Choroid plexus epithelial cell (primary cell): ENCODE measurements around the gene TRAF6.

ENCODE experiments used
- DNase-seq: peaks from one replicate; pipeline ENCODE4 v3.0.0-alpha.2; 2010; ENCODE audit warnings: low read depth
- H3K4me3 ChIP-seq: 2 replicates; pipeline ENCODE4 v1.5.1; 2011; ENCODE audit warnings: low read depth, mild to moderate bottlenecking, control low read depth, low read length, moderate library complexity
- TF ChIP-seq, protein P1 (sequence below): conservative IDR thresholded peaks from 2 replicates; pipeline ENCODE4 v1.5.1; 2011; ENCODE audit warnings: low read depth, mild to moderate bottlenecking, control low read depth, inconsistent platforms, low read length, moderate library complexity

TRAF6 gene

DNA sequence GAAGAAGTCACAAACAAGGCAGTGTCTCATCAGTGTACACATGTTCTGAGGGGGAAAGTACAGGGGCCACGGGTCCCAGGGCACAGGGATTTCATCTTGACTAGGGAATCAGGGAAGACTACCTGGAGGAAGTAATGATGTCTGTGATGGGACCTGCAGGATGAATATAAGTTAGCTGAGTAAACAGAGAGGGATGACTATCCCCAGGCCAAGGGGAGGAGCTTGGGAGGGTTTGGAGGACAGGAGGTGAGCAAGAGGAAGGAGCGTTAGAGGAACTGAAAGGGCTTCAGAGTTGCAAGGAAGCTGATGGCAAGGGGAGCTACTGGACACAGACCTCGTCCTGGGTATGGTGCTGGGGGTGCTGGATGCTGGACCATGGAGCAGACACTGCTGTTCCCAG is 56.4 kb downstream of the TRAF6 start:
- DNase-seq, result peak; percentile 39
- TF ChIP-seq, protein P1, sequence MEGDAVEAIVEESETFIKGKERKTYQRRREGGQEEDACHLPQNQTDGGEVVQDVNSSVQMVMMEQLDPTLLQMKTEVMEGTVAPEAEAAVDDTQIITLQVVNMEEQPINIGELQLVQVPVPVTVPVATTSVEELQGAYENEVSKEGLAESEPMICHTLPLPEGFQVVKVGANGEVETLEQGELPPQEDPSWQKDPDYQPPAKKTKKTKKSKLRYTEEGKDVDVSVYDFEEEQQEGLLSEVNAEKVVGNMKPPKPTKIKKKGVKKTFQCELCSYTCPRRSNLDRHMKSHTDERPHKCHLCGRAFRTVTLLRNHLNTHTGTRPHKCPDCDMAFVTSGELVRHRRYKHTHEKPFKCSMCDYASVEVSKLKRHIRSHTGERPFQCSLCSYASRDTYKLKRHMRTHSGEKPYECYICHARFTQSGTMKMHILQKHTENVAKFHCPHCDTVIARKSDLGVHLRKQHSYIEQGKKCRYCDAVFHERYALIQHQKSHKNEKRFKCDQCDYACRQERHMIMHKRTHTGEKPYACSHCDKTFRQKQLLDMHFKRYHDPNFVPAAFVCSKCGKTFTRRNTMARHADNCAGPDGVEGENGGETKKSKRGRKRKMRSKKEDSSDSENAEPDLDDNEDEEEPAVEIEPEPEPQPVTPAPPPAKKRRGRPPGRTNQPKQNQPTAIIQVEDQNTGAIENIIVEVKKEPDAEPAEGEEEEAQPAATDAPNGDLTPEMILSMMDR, result no peak
- H3K4me3 ChIP-seq, result no peak overlapping the region

DNA sequence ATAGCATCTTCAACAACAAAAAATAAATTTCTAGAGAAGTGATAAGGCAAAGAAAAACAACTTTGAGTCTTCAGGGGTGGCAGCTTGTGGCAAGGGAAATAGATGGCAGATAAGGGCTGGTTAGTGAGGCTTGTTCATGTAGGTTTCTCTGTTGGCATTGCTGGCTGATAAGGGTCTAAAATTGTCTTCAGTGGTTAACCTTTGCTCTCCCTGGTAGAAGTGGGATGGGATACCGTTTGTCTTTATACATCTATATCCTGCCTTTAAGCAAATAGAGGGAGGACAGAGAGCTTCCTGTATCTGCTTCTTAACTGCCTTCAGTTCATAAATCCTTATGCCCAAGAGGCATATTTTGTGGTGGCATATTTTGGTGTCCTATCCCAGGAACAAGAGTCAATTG is 57.1 kb downstream of the TRAF6 start:
- DNase-seq, result no peak
- TF ChIP-seq, protein P1, result no peak

DNA sequence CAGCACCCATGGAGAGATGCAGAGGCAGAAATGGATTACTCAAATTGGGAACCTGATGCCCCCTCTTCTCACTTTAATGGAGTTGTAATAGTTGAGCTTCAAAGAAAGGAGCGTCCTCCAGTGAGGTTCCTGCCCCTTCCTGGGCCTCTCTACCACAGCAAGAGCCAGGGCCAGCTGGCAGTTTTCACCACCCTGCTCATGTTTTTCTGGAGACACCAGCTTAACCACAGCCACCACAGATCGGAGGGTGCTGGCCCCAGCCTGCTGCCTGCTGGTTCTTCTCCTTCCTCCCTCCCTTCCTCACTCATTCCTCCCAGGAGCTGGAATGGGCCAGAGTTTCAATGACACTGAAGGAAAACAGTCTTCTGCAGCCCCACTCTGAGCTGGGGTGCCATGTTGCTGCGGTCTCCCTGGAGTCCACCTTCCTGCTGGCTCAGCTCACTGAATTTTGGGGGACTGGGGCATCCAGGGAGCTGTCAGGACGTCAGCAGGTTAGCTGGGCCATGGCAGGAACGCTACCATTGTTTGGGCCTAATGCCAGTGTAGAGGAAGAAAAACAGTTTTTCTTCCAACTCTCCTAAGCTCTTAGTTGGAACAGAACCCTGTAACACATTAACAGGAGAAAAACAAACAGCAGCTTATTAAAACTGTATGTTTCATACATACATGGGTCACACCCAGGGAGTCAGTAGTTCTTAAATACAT is 57.7 kb downstream of the TRAF6 start:
- no peak overlapping the region for H3K4me3 ChIP-seq
- DNase-seq, result no peak
- TF ChIP-seq, protein P1, result no peak

More for the DNA sequence above, 57.1 kb downstream of the TRAF6 start:
- H3K4me3 ChIP-seq, result no peak overlapping the region

DNA sequence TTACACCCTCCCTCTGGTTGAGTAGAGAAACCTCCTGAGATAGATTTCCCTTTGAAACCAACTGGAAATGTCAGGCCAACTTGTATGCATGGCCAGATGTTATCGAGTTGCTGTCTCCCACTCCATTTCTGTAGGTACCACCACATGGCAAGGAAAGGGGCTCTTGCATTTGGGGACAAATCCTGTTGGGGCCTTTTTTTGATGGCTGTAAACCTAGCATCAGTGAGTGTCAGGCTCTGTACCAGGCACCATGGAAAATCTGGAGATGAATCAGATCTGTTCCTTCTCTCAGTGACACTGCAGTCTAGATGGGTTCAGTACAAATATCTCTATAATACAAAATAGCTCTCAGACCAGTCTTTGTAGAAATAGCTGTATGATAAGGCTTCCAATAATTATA is 58.4 kb downstream of the TRAF6 start:
- DNase-seq, result no peak
- TF ChIP-seq, protein P1, result no peak
- no peak overlapping the region for H3K4me3 ChIP-seq

DNA sequence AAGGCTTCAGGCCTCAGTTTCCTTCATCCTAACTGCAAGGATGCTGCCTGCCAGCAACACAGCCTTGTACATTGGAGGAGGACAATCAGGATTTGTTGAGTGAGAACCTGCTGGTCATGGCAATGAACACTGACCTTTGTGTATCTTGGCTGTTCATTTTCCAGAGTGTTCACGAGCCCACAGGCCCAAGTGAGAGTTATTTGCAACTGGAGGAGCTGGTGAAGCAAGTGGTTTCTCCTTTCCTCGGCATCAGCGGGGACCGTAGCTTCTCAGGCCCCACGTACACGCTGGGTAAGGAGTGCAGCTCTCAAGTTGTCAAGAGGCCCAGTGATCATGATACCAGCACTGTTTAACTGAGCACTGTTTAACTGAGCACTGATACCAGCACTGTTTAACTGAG is 59.0 kb downstream of the TRAF6 start:
- H3K4me3 ChIP-seq, result no peak overlapping the region

DNA sequence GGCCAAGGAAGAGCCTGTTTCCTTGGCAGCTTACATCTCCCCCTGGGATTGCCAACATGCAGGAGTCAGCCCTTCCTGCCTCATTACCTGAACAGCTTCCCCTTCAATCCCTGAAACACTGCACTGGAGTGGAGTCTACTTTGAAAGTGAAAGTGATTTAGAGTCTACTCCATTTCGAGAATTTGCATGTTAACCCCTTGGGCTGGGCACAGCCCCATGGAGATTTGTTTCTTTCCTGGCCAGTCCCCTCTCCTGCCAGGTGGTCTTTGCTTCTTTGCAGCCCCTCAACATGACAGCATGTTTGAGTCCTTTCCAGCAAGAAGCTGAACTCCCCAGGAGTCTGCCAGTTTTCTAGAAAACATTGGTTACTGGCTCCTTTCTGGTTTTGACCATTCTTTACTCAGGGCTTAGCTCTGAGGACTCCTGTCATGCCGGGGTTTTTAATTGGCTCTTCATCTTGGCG is 59.9 kb downstream of the TRAF6 start:
- TF ChIP-seq, protein P1, result no peak
- no peak overlapping the region for H3K4me3 ChIP-seq
- DNase-seq, result no peak

More for the DNA sequence above, 59.0 kb downstream of the TRAF6 start:
- TF ChIP-seq, protein P1, result no peak
- DNase-seq, result no peak

DNA sequence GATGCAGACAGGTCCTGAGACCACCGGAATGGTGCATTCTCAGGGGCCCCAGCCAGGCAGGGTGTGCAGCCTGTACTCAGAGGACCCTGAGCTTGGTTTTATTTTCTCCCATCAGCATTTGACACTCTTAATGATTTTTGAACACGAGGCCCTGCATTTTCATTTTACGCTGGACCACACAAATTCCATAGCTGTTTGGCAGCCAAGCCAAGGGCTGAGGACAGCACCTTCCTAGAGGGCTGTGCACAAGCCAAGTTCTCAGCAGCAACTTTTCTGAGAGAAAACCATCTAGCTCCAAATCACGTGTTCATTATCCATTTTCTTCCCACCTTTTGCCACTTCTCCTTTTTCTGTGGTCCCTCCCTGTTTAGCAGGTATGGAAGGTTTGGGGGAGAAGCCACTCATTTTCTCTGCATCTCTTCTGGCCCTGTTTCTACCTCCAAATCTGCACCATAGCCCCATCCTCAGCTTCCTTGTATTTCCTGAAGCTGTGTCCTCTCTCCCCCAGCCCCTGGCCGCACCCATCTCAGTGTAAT is 60.4 kb downstream of the TRAF6 start:
- TF ChIP-seq, protein P1, result no peak
- H3K4me3 ChIP-seq, result no peak overlapping the region
- DNase-seq, result no peak
